Hepatocyte (in vitro differentiated cells): ENCODE results near the gene KLHDC2. TPM values are rescaled to one million over a fixed set of nuclear protein-coding genes. Genes with fewer than 3 reads are reported as not detected.
"Not testable (repeated sequence)": the region's sequence is repeated elsewhere in the genome, so short reads cannot be mapped to it uniquely, and the experiment has no call there.

Source experiments
- DNase-seq: peaks from one replicate; pipeline ENCODE4 v3.0.0-alpha.2; 2016; ENCODE audit warnings: low spot score
- H2AFZ ChIP-seq: fragments of 200-600 bp; sonication (generic); 2 replicates; pipeline ENCODE4 v1.6.0; 2016; ENCODE audit warnings: antibody characterized with exemption, mild to moderate bottlenecking
- H3K27ac ChIP-seq: fragments of 200-600 bp; sonication (generic); 2 replicates; pipeline ENCODE4 v1.5.1; 2016; ENCODE audit warnings: mild to moderate bottlenecking
- H3K27me3 ChIP-seq: fragments of 200-600 bp; sonication (generic); 2 replicates; pipeline ENCODE4 v1.6.1; 2016
- H3K36me3 ChIP-seq: fragments of 200-600 bp; sonication (generic); replicated peaks from 2 replicates; pipeline ENCODE4 v1.5.1; 2016; ENCODE audit warnings: low read depth; ENCODE audit not compliant: insufficient read depth
- H3K4me1 ChIP-seq: fragments of 200-600 bp; sonication (generic); 2 replicates; pipeline ENCODE4 v1.5.1; 2016; ENCODE audit warnings: mild to moderate bottlenecking, moderate library complexity; ENCODE audit not compliant: insufficient read depth
- H3K4me2 ChIP-seq: fragments of 200-600 bp; sonication (generic); 2 replicates; pipeline ENCODE4 v1.6.0; 2016
- H3K4me3 ChIP-seq: fragments of 200-600 bp; sonication (generic); 2 replicates; pipeline ENCODE4 v1.5.1; 2016; ENCODE audit warnings: mild to moderate bottlenecking
- H3K79me2 ChIP-seq: fragments of 200-600 bp; sonication (generic); 2 replicates; pipeline ENCODE4 v1.6.0; 2017; ENCODE audit warnings: mild to moderate bottlenecking
- H3K9me2 ChIP-seq: fragments of 200-600 bp; sonication (generic); replicated peaks from 2 replicates; pipeline ENCODE4 v1.6.0; 2017; ENCODE audit warnings: mild to moderate bottlenecking; ENCODE audit not compliant: insufficient read depth
- H3K9me3 ChIP-seq: fragments of 200-600 bp; sonication (generic); 2 replicates; pipeline ENCODE4 v1.5.1; 2016; ENCODE audit warnings: low read depth, mild to moderate bottlenecking
- H4K20me1 ChIP-seq: fragments of 200-600 bp; sonication (generic); 2 replicates; pipeline ENCODE4 v1.6.0; 2016; ENCODE audit warnings: mild to moderate bottlenecking; ENCODE audit not compliant: insufficient read depth, poor library complexity, severe bottlenecking
- CTCF ChIP-seq: fragments of 200-600 bp; sonication (generic); IDR thresholded peaks from 2 replicates; pipeline ENCODE4 v1.5.1; 2016; ENCODE audit warnings: antibody characterized with exemption, mild to moderate bottlenecking; ENCODE audit not compliant: poor library complexity
- EZH2 ChIP-seq: fragments of 200-600 bp; sonication (generic); IDR thresholded peaks from 2 replicates; pipeline ENCODE4 v1.6.1; 2016; ENCODE audit warnings: antibody characterized with exemption, mild to moderate bottlenecking, borderline replicate concordance
- EZH2phosphoT487 ChIP-seq: fragments of 200-600 bp; sonication (generic); IDR thresholded peaks from one replicate; pipeline ENCODE4 v1.6.1; 2018; ENCODE audit warnings: antibody characterized with exemption, mild to moderate bottlenecking, low read depth, moderate library complexity; ENCODE audit not compliant: unreplicated experiment, severe bottlenecking
- WGBS: methylation state at CpG from one replicate; pipeline ENCODE4 v1.1.6; 2016; ENCODE audit warnings: low lambda C conversion rate; ENCODE audit errors: missing lambda C conversion rate; 5-methylcytosine and 5-hydroxymethylcytosine counted together
- polyA plus RNA-seq: library from polyadenylated mRNA; unstranded; fragments of >200 nt; fragmentation: Nextera tagmentation; extraction: Ambion mirVana; gene quantifications from 2 replicates; pipeline ENCODE4 v1.2.1, GENCODE V29; 2016
- total RNA-seq: library from RNA; depleted of rRNA; stranded (reverse); fragments of >200 nt; gene quantifications from 2 replicates; pipeline ENCODE4 v1.2.3, GENCODE V29; 2014

KLHDC2 gene
- total and polyA plus RNA-seq, 2 experiments from 2014 or later = 114 to 140 TPM

- Histone ChIP-seq H3K27ac (peak overlapping the region; percentile 100), H3K36me3 (no peaks in the 10 kb centered on the region), H3K9me2 (no peaks in the 10 kb centered on the region), H2AFZ (no peak overlapping the region), H3K4me1 (peaks cover 26% of the 10 kb centered on the region), H3K79me2 (peaks cover 55% of the 10 kb centered on the region), H4K20me1 (no peaks in the 10 kb centered on the region), H3K4me2 (peak overlapping the region; percentile 80), H3K9me3 (no peaks in the 10 kb centered on the region), H3K4me3 (peak overlapping the region; percentile 92), H3K27me3 (no peaks in the 10 kb centered on the region)
- WGBS = 21% methylated on average over 6 of the region's 6 CpGs
- DNase-seq = no peak
- TF ChIP-seq CTCF = no peak
- no peak for TF ChIP-seq EZH2
- no peak for TF ChIP-seq EZH2phosphoT487
These were observed 1.2 kb downstream of the KLHDC2 start for GRCh38 chr14:49769171-49769570.

- TF ChIP-seq EZH2 = no peak
- no peak for TF ChIP-seq EZH2phosphoT487
- no peak for TF ChIP-seq CTCF
- peaks cover 58% of the 10 kb centered on the region for H3K79me2 ChIP-seq
- H3K36me3 ChIP-seq = no peaks in the 10 kb centered on the region
- no peaks in the 10 kb centered on the region for H3K9me3 ChIP-seq
- no peaks in the 10 kb centered on the region for H3K9me2 ChIP-seq
- H3K27me3 ChIP-seq = no peaks in the 10 kb centered on the region
- H3K4me2 ChIP-seq = peak overlapping the region; percentile 80
- 34% methylated on average over 15 of the region's 15 CpGs for WGBS
- no peak overlapping the region for H2AFZ ChIP-seq
- H3K4me3 ChIP-seq = peak overlapping the region; percentile 92
- H3K4me1 ChIP-seq = peaks cover 26% of the 10 kb centered on the region
- H3K27ac ChIP-seq = peak overlapping the region; percentile 100
- DNase-seq = no peak
- no peaks in the 10 kb centered on the region for H4K20me1 ChIP-seq
These were observed 1.7 kb downstream of the KLHDC2 start for GRCh38 chr14:49769581-49770211.

GRCh38 chr14:49770212-49770817 is 2.4 kb downstream of the KLHDC2 start:
- Histone ChIP-seq H3K4me3 (no peak overlapping the region), H3K36me3 (no peaks in the 10 kb centered on the region), H3K27ac (peak overlapping the region; percentile 100), H2AFZ (no peak overlapping the region), H3K9me2 (no peaks in the 10 kb centered on the region), H4K20me1 (no peaks in the 10 kb centered on the region), H3K27me3 (no peaks in the 10 kb centered on the region), H3K4me2 (peak overlapping the region; percentile 80), H3K4me1 (peaks cover 26% of the 10 kb centered on the region), H3K9me3 (no peaks in the 10 kb centered on the region), H3K79me2 (peaks cover 64% of the 10 kb centered on the region)
- WGBS = 46% methylated on average over 4 of the region's 4 CpGs
- DNase-seq = peak; percentile 71
- no peak for TF ChIP-seq CTCF
- TF ChIP-seq EZH2phosphoT487 = no peak
- TF ChIP-seq EZH2 = no peak

DNA sequence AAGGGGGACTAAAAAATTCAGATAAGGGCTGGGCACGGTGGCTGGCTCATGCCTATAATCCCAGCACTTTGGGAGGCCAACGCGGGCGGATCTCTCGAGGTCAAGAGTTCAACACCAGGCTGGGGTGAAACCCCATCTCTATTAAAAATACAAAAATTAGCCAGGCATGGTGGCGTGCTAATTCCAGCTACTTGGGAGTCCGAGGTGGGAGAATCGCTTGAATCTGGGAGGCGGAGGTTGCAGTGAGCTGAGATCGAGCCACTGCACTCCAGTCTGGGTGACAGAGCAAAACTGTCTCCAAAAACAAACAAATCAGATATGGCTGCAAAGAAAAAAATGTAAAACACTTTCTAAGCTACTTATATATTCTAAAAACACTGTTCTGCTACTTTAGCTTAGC is 3.7 kb downstream of the KLHDC2 start:
- H3K36me3 ChIP-seq, H4K20me1 ChIP-seq, H3K27me3 ChIP-seq, DNase-seq, H2AFZ ChIP-seq, H3K9me2 ChIP-seq, H3K9me3 ChIP-seq, H3K4me3 ChIP-seq: not testable (repeated sequence)
- H3K79me2 ChIP-seq = peaks cover 69% of the 10 kb centered on the region
- peak overlapping the region; percentile 22 for H3K27ac ChIP-seq
- peak overlapping the region; percentile 80 for H3K4me2 ChIP-seq
- H3K4me1 ChIP-seq = peaks cover 22% of the 10 kb centered on the region
- 81% methylated on average over 10 of the region's 10 CpGs for WGBS
